K562 (cell line): ENCODE measurements around the gene MXI1. TPM values are rescaled to one million over a fixed set of nuclear protein-coding genes. Genes with fewer than 3 reads are reported as not detected.

Experiments
- AFF1 ChIP-seq, 2 experiments: fragments of 450-650 bp; IDR thresholded peaks; 2 replicates each; pipeline ENCODE4 v1.6.1; 2018; ENCODE audit warnings: mild to moderate bottlenecking in 2 of 2, low read depth in 1 of 2; ENCODE audit not compliant: partially characterized antibody in 2 of 2
- ATF3 ChIP-seq, 2 experiments: fragments of 450-650 bp in 1 of 2; sonication (generic) in 1 of 2; formaldehyde crosslinking in 1 of 2; IDR thresholded peaks in 1 of 2; conservative IDR thresholded peaks in 1 of 2; 2 replicates each; pipeline versions ENCODE4 v1.6.1 to v1.8.1; 2016 to 2023; ENCODE audit warnings: mild to moderate bottlenecking in 2 of 2, moderate library complexity in 2 of 2, inconsistent platforms in 1 of 2, missing genetic modification reagents in 1 of 2
- C11orf30 ChIP-seq: fragments of 450-650 bp; IDR thresholded peaks from 2 replicates; pipeline ENCODE4 v1.6.1; 2016; ENCODE audit warnings: low read depth, mild to moderate bottlenecking
- CLOCK ChIP-seq: fragments of 250-450 bp; sonication (Bioruptor Pico); IDR thresholded peaks from 2 replicates; pipeline ENCODE4 v1.4.0; 2020; ENCODE audit warnings: mild to moderate bottlenecking, moderate library complexity, borderline replicate concordance
- CREB1 ChIP-seq, 2 experiments: sonication (generic) in 1 of 2; formaldehyde crosslinking in 1 of 2; IDR thresholded peaks; 2 replicates each; pipeline versions ENCODE4 v1.6.1 to v1.8.0; 2012 to 2022; ENCODE audit warnings: inconsistent platforms in 1 of 2, mild to moderate bottlenecking in 1 of 2, missing genetic modification reagents in 1 of 2, moderate library complexity in 1 of 2
- DPF2 ChIP-seq: fragments of 450-650 bp; IDR thresholded peaks from 2 replicates; pipeline ENCODE4 v1.6.1; 2016
- E2F8 ChIP-seq: fragments of 450-650 bp; IDR thresholded peaks from 2 replicates; pipeline ENCODE4 v1.7.1; 2018; ENCODE audit warnings: mild to moderate bottlenecking, low read depth; ENCODE audit not compliant: partially characterized antibody
- HMG20B ChIP-seq: fragments of 250-450 bp; sonication (Bioruptor Pico); IDR thresholded peaks from 2 replicates; pipeline ENCODE4 v1.5.0; 2021; ENCODE audit warnings: mild to moderate bottlenecking
- KDM4B ChIP-seq, 2 experiments: fragments of 450-650 bp in 1 of 2; sonication (generic) in 1 of 2; IDR thresholded peaks; 2 replicates each; pipeline ENCODE4 v1.6.1; 2016 to 2017; ENCODE audit warnings: borderline replicate concordance in 2 of 2, antibody characterized with exemption in 1 of 2, low read depth in 1 of 2, mild to moderate bottlenecking in 1 of 2
- PHF20 ChIP-seq: fragments of 450-650 bp; IDR thresholded peaks from 2 replicates; pipeline ENCODE4 v1.6.1; 2018; ENCODE audit not compliant: partially characterized antibody
- PURB ChIP-seq: sonication (generic); formaldehyde crosslinking; IDR thresholded peaks from 2 replicates; pipeline ENCODE4 v1.9.0; 2021; ENCODE audit warnings: low read depth, mild to moderate bottlenecking, missing genetic modification reagents
- TOE1 ChIP-seq, 2 experiments: fragments of 450-650 bp in 1 of 2; sonication (generic) in 1 of 2; formaldehyde crosslinking in 1 of 2; IDR thresholded peaks; 2 replicates each; pipeline versions ENCODE4 v1.7.1 to v1.8.0; 2016 to 2022; ENCODE audit warnings: borderline replicate concordance in 2 of 2, mild to moderate bottlenecking in 2 of 2, antibody characterized with exemption in 1 of 2, inconsistent platforms in 1 of 2, low read depth in 1 of 2, missing genetic modification reagents in 1 of 2, moderate library complexity in 1 of 2
- ZC3H11A ChIP-seq: IDR thresholded peaks from 2 replicates; pipeline ENCODE4 v1.6.1; 2012; ENCODE audit warnings: low read depth, low read length, improper control_type of control experiment
- ZNF699 ChIP-seq: fragments of 250-450 bp; sonication (Bioruptor Pico); IDR thresholded peaks from 2 replicates; pipeline ENCODE4 v1.8.0; 2021; ENCODE audit warnings: mild to moderate bottlenecking, moderate library complexity; ENCODE audit not compliant: insufficient replicate concordance
- polyA plus RNA-seq, 8 experiments: library from polyadenylated mRNA; depleted of rRNA in 4 of 8; stranded (reverse) in 5 of 8; unstranded in 3 of 8; fragments of >200 nt; fragmentation: Nextera tagmentation in 2 of 8; fragmentation: Illumina TruSeq in 1 of 8; extraction: Ambion mirVana in 2 of 8; extraction: Trizol in 1 of 8; gene quantifications; 2 replicates each; pipeline versions ENCODE4 v1.2.1 to v1.2.3, GENCODE V29; 2011 to 2014; ENCODE audit warnings: inconsistent platforms in 1 of 8, missing spikeins in 1 of 8
- total RNA-seq, 7 experiments: library from RNA; depleted of rRNA in 6 of 7; stranded (reverse); fragments of >200 nt in 6 of 7; fragmentation: Illumina TruSeq in 2 of 7; extraction: Trizol in 2 of 7; gene quantifications; 2 replicates each; pipeline versions ENCODE4 v1.2.1 to v1.2.3, GENCODE V29; 2011 to 2021; ENCODE audit warnings: low replicate concordance in 1 of 7

Gene MXI1
- total and polyA plus RNA-seq, 9 of the 15 experiments (the other 6 are each of a cell fraction or from before 2014, with no cell fraction given): 9.1 to 23.7 (median 14.8) TPM

- no peak for TF ChIP-seq ZC3H11A
- no peak for TF ChIP-seq PURB (CRISPR knock-in tag)
- TF ChIP-seq CREB1 (IDR thresholded peaks at IDR 0.05): peak; percentile 91
- peak; percentile 97 for TF ChIP-seq CREB1 (CRISPR knock-in tag; IDR thresholded peaks at IDR 0.05)
- TF ChIP-seq CLOCK (CRISPR knock-in tag): no peak
- no peak for TF ChIP-seq ZNF699 (CRISPR knock-in tag)
- peak; percentile 72 for TF ChIP-seq ATF3 (IDR thresholded peaks at IDR 0.05)
- no peak for TF ChIP-seq ATF3 (CRISPR knock-in tag; conservative IDR thresholded peaks at IDR 0.05)
- peak; percentile 28 for TF ChIP-seq PHF20
- 0 out of 4 replicates have a peak, but pooled peaks of 1 of the 2 experiments have one; percentile 39 for TF ChIP-seq KDM4B (IDR thresholded peaks at IDR 0.05; ENCODE audit: borderline replicate concordance in 2 of 2, low read depth in 1 of 2)
- TF ChIP-seq DPF2: peak; percentile 60; the same call in 1 of the 2 replicates
- peak in 1 of 2 experiments; percentile 46 for TF ChIP-seq AFF1 (IDR thresholded peaks at IDR 0.05; ENCODE audit: low read depth in 1 of 2, partially characterized antibody in 2 of 2)
- TF ChIP-seq HMG20B (CRISPR knock-in tag): no peak
- no peak for TF ChIP-seq C11orf30
- TF ChIP-seq TOE1 (IDR thresholded peaks at IDR 0.05; ENCODE audit: borderline replicate concordance): no peak
- no peak for TF ChIP-seq TOE1 (CRISPR knock-in tag; IDR thresholded peaks at IDR 0.05; ENCODE audit: borderline replicate concordance, low read depth)
- TF ChIP-seq E2F8: peak; percentile 34
Measured at GRCh38 chr10:110210674-110211464, 3.5 kb downstream of the MXI1 start (continued).
